Subcutaneous adipose tissue (tissue), 4 donors: ENCODE data around the gene DCAF6. TPM values are rescaled to one million over a fixed set of nuclear protein-coding genes. Genes with fewer than 3 reads are reported as not detected.

Experiments
- total RNA-seq, 4 donors: library from RNA; depleted of rRNA; stranded (reverse); fragments of >200 nt; gene quantifications; one replicate each; pipeline ENCODE4 v1.1.0, GENCODE V29; 2016
- TF ChIP-seq, protein P1 (sequence below): fragments of 450-650 bp; IDR thresholded peaks from one replicate; pipeline ENCODE4 v1.5.1; 2016; ENCODE audit warnings: low read depth, mild to moderate bottlenecking, control low read depth, antibody characterized with exemption, moderate library complexity

DCAF6 gene
- total RNA-seq, 4 donors from 2014 or later, result 94.4 to 116 (median 99.8) TPM

DNA sequence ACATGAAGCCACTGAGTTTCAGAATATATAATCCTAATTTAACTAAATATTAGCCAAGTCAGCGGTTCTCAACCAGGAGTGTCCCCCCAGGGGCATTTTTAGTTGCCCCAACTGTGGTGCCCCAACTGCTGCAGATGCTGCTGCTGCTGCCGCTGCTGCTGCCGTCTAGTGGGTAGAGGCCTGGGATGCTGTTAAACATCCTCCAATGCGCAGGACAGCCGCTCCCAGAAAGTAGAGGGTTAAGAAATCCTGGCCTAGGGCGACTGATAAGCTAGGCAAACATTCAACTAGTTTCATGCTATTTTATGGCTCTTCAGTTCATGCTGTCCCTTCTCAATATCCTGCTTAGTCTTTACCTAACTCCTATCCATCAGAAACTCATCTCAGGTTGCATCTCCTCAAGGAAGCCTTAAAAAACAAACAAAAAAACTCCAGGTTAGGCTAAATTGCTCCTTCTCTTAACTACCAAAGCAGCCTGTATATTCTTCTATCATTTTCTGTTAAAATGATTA is 9.9 kb upstream of the DCAF6 start:
- TF ChIP-seq, protein P1, sequence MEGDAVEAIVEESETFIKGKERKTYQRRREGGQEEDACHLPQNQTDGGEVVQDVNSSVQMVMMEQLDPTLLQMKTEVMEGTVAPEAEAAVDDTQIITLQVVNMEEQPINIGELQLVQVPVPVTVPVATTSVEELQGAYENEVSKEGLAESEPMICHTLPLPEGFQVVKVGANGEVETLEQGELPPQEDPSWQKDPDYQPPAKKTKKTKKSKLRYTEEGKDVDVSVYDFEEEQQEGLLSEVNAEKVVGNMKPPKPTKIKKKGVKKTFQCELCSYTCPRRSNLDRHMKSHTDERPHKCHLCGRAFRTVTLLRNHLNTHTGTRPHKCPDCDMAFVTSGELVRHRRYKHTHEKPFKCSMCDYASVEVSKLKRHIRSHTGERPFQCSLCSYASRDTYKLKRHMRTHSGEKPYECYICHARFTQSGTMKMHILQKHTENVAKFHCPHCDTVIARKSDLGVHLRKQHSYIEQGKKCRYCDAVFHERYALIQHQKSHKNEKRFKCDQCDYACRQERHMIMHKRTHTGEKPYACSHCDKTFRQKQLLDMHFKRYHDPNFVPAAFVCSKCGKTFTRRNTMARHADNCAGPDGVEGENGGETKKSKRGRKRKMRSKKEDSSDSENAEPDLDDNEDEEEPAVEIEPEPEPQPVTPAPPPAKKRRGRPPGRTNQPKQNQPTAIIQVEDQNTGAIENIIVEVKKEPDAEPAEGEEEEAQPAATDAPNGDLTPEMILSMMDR, result no peak

DNA sequence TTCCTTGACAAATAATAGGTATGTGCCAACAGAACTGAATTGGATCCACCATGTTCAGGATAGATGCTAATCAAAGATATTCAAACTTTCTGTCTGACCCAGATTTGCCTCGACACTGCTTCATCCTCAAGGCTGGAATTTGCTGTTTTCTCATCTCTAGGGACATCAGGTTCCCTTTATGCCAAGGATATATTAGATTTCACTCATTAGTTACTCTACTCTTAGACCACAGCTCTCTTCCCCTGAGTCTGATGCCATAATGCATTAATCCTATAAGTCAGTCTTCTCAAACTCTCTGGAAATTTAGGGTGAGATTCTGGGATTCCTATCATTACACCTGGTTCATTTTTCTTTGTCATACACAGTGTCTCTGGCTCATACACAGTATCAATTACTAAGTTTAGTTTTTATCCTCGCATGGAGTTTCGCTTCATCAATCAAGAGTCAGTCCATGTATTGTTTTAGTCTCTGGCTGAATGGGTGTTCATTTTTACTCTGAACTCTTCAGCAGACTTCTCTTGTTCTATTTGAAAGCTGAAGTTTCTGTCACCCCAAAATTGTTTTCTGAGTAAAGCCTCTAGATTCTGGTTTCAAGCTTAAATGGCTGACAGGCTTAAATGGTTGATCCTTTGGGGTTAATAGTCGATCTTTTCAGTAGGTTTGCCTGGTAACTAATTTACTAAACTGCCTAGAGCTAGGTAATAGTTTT is 9.3 kb upstream of the DCAF6 start:
- TF ChIP-seq, protein P1, result no peak

DNA sequence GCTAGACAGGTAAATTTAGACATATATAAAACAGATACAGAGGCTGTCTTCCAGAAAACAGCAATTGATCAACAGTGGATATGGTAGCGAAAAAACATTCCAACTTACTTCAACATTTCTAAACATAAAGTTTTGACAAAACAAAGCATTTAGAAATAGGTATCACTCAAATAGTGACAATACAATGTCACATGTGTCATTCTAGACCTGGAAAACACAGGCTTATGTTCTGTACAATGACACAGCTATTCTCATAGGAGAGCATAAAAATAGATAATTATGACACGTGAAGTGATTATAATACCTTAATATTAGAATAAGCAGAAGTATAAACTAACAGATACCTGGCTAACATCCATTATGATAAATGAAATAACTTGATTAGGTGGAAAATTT is 8.0 kb upstream of the DCAF6 start:
- TF ChIP-seq, protein P1, result no peak

DNA sequence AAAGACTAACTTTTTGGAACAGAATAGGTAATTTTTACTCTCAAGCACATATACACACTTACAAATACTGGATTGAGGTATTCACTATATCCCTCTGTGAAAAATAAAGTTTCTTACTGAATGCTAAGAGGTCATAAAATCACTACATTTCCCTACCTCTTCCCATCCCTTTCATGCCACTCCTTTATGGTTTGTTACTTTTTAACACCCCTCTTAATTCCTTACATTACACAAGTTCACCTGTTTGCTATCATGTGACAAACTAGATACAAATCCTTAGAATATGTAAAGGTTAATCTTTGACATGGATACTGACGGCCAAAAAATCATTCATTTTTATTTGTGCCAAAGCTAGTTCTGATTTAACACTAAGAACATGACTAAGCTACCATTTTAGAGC is 6.8 kb upstream of the DCAF6 start:
- TF ChIP-seq, protein P1, result no peak

DNA sequence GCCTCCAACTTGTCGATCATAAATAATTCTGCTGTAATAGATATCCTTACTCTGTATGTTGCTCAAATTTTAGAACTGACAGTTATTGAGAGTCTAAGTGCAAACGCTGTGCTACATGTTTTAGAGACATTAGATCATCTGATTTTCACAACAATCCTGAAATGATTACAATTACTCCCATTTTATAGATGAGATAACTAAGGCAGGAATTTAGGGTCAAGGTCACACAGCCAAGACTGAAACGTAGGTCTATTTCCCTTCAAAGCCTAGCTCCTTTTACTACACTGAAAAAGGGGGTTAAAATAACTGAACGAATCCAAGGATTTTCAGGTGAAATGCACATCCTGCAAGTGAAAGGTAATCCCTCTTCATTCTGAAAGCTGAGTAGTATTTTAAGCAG is 2.7 kb upstream of the DCAF6 start:
- TF ChIP-seq, protein P1, result no peak

DNA sequence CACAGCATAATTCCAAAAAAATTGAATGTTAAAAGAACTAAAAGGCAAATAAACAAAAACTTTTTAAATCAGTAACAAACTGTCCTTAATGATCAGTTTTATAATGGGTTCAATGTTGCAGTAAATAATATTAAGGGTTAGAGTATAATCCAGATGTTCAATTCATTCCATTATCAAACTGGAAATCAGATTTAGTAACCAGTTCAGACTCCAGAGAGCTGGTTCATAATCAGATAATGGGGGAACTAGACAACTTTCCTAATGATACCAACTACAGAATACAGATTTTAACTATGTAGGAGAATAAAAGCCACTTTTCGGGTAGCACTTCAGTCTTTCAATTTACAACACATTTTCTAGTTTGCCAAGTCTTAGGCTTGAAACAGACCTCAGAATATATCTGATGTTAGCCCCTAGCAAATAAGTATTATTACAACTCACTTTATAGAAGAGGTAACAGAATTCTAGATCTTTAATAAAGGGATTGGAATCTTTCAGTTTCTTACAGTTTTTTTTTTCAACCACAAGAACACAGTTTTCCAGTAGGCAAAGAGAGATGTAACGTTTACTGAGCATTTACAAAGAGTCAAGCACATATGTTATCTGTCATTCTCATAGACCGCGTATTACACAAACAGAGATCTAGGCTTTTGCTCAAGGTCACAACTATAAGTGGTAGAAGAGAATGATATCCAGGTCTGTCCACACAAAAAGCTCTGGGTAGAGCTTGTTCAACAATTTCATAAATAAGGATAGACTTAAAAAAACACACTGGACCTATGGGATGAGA is 1.9 kb upstream of the DCAF6 start:
- TF ChIP-seq, protein P1, result no peak
